GM21717 (cell line): Measurements from ENCODE around the gene MACROH2A1.

Experiments
- ATAC-seq: cut with Tn5 transposase; IDR thresholded peaks from one replicate; pipeline ENCODE4 v1.9.1; 2021; ENCODE audit warnings: mild to moderate bottlenecking, moderate library complexity; ENCODE audit not compliant: unreplicated experiment

MACROH2A1 gene

GRCh38 chr5:135398855-135399793, at the start of gene MACROH2A1:
TSS of gene MACROH2A1 (minus strand) at chr5:135399231. CDS start at chr5:135389093, 10,138 bp downstream.
- ATAC-seq = peak; percentile 83

DNA sequence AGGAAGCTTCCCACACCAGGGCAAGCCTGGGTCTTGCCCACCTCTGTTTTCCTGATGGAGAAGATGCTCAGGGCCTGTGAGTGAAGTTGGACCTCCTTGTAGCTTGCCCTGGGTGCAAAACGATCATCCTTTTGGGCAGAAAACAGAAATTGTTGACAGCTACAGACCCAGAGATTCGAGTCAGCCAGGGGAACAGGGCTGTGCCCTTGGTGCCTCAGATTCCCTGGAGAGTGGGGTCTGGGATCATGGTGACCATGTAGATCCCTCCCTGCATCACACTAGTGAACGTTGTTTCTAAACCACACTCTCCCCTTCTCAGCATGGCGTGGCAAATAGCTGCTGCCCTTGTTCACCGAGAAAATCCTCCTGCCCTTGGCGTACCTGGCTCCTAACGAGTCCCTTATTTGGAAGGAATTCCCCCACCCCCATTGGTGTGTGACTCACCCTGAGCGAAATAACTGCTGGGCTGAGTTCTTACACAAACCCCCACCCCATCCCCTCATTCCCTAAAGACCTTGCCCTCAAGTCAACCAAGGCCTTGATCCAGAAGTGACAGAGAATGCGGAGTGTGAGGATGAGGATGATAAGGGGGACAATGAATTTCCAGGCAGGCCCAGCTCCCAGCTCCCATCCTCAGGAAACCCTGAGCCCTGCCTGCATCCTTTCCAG, 49.2 kb upstream of the MACROH2A1 start:
- no peak for ATAC-seq

DNA sequence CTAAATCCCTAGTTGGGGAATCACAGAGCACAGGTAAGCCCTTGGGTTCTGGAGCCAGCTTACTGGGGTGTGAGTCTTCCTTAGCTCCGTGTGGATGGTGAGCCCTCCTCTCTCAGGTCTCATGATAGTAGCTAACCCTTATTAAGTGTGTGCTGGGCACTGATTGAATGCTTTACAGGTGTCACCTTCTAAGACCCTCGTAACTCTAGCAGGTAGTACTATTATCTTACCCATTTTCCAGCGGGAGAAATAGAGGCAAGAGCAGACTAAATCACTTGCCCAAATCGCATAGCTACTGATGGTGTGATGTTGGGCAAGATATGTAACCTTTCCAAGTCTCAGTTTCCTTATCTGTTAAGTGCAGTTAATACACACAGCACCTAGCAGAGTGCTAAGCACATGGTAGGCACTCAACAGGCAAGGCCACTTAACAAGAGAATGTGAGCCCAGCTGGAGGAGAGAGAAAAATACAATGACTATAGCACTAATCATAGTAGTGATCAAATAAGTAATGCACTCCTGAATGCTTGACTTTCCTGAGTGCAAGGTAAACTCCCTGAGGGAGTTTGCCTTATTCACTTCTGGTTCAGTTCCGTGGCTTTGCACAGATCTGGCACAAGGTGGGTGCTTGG, 48.4 kb upstream of the MACROH2A1 start, which contains the start of gene DCANP1:
Gene DCANP1, minus strand, starts transcription at position 51 of the 632 bp plus-strand sequence. CDS start 240 bp downstream, outside the sequence.
- ATAC-seq = no peak

DNA sequence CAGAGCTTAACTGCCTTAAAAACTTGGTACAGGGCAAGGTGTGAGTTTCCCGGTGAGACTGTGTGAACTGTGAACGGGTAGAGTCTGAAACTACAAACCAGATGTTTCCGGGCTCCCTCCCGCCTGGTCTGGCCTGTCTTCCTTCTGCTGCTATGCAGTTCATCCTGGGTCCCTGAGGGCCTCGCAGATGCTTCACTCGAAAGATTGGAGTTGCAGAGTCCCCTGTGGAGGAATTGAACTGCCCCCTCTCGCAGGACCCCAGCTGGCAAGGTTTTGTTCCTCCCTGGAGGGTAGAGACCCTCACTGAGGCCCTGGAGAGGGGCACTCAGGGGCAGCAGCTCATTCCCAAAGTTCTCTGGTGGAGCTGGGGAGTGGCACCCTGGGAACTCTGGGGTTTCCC, 47.6 kb upstream of the MACROH2A1 start:
- peak; percentile 41 for ATAC-seq

DNA sequence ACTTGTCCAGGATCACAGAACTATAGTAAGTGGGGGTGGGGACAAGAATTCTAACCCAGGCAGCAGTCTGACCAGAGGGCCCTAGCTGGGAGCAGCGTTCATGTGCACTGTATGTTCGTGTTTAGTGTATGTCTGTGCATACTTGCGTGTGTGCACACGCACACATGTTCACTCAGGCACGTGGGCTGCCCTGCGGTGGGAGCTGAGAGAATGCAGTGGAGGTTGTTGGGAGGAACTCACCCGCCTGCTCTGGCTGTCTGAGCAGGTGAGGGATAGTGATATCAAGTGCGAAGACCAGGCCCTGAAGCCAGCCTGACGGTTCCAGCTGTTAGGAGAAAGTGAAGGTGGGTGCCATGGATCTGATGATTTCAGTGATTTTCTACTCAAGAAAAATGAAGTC, 47.2 kb upstream of the MACROH2A1 start:
- no peak for ATAC-seq

- ATAC-seq = no peak
Observed at GRCh38 chr5:135445306-135445985, 46.4 kb upstream of the MACROH2A1 start.

DNA sequence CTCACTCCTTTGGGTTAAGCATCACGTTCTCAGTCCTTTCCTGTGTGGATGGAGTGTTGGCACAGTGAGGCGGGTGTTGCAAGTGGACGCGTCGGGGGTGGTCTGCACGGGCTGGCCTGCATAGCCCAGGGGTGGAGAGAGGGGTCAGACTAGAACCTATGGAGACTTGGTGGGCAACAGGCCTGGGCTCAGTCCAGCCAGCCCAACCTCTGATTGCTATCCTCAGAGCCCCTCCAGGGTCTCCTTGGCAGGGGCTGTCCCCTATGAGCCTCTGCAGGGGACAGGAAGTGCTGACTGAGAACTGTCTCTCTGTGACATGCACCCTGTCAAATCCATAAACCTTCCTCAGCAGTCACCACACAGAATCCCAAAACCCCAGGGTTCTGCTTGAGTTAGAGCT, 45.9 kb upstream of the MACROH2A1 start:
- ATAC-seq = no peak

DNA sequence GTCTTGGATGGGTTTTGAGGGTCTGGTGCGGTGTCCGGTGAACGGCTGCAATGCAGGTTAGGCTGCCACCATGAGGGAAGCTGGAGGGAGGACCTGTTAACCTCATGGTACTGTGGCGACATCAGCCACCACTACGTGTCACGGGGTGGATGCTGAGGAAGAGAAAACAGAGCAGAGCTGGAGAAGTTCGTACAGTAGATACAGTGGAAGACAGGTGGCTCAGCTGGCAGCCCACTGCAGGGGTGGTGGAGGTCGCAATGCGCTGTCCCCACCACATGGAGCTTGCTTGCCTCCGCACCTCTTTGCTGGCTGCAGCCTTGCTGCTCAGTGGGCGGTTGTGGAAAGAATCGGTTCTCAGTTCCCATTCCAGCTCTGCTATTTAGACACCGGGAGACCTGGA, 45.3 kb upstream of the MACROH2A1 start:
- no peak for ATAC-seq

DNA sequence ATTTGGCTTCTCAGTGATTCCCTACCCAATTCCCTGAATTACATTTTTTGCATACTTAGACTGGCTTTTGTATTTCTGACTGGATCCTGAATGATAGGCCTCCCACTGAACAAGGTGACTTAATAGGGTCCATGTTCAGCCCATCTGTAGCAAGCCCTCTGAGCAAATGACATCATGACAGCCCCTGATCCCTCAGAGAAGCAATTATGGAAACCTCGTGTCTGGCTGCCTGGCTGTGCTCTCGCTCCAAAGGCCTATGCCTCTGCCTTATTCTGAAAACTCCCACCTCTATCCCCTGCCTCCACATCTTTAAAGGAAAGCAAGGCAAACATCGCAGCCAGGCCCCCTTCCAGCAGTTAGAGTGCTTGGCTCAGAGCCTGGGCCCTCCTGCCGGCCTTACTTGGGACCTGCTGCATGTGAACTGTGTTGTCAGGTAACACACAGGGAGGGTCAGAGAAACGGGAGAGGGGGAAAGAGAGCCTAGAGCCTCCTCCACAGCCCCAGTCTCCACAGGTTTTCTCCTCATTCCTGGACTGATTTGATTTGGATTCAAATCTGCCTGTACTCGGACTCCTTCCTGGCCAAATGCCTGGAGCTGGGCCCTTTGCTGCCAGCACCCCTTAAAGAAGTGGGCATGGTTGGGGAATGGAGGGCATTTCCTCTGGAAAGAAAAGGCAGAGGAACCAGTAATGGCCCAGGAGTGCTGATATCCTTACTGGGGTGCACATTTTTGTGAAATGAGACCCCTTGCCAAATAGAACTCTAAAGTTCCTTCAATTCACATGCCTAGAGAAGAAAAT, 44.3 kb upstream of the MACROH2A1 start:
- ATAC-seq = no peak

GRCh38 chr5:135442431-135443160, 43.6 kb upstream of the MACROH2A1 start:
- no peak for ATAC-seq

DNA sequence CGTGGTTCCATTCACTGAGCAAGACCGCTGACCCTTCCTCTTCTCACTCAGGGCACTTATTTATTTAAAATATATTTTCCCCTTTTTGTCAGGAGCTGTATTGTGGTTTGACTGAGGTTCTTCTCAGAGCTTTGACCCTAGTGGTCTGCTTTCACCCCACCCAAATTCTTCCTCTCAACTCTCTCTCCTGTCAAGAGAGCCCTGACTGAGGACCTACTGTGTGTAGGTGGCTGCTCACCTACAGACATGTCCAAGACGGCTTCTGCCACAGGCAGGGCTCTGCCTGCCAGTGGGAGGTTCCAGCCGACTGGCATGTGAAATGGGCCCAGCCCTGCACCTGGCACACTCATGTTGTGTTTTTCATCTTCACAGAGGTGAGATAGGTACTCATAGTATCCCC, 42.9 kb upstream of the MACROH2A1 start:
- no peak for ATAC-seq

GRCh38 chr5:135441350-135441831, 42.4 kb upstream of the MACROH2A1 start:
- ATAC-seq = no peak

DNA sequence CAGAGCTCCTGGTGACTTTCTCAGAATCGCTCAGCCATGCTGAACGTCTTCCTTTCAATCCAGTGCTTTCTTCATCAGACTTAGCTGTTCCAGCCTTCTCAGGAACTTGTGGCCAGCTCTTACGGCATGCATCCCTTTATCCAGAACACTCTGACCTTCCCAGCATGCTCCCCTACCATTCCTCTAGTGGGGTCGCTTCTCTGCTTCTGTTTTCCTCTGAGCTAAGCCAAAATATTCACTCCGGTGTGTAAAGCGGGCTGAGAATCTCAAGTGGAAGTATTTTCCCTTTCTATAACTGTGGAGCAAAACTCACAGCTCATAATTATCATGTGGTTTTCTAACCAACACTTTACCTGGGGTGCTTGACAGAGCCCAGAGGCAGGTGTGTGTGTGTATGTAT, 41.9 kb upstream of the MACROH2A1 start:
- no peak for ATAC-seq

GRCh38 chr5:135439231-135440205, 40.5 kb upstream of the MACROH2A1 start:
- ATAC-seq = no peak

DNA sequence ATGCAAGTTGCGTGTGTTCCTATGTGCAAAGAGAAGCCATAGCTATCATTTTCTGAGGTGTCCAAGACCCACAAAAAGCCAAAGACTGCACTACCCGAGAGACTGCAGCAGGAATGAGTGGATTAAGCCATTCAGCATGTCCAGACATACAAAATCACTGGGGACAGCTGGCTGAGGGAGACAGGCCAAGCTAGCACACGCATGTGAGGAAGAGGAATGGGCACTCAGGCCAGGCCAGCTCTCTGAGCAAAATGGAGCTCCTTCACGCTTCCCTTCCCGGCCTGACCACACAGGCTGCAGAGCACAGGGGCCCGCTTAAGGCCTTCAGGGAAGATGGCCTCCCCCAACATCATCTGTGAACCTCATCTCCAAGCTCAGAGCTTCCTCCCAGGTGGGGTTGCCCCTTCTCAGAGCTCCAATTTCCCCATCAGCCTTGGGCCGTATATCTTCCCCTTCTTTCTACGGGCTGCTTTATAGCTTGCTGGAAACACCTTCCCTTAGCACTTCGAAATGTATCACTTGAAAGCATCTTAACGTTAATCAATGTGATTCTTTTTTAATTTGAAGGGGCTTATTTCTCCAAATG, 39.7 kb upstream of the MACROH2A1 start:
- ATAC-seq = no peak

DNA sequence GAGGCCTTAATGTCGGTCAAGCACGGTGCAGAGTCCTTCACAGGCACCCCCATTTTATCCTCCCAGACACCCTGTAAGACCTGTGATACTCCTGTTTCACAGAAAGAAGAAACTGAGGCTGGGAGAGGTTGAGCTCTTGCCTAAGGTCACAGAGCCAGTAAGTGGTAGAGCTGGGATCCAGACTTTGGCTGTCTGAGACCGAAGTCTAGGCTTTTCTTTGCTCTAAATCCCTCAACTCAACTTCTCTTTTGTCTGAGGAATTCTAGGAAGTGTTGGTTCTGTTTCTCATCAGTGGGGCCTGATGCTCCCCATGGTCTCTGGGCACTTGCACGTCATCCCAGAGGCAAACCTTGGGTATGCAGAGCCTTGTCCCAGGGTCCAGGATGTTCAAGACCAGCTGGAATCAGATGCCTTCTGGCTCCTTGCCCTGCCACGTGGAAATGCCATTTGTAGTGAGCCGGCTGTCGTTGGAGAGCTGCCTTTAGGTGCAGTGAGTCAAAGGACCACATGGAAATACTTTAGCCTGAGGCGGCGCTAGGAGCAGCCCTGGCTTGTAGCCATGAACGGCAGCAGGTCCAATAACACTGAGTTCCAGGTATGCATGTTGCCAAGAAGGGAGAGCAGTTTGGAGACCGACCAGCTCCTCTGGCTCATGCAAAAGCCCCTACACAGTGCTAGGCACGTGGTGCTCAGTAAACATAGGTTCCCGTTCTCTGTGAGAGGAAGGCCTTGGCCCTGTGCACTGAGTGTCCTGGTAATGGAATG, 38.9 kb upstream of the MACROH2A1 start:
- no peak for ATAC-seq

GRCh38 chr5:135437422-135437795, 38.4 kb upstream of the MACROH2A1 start:
- ATAC-seq = no peak
